Measurements from ENCODE around the gene RTP5. TPM values are rescaled to one million over a fixed set of nuclear protein-coding genes. Genes with fewer than 3 reads are reported as not detected.

The RTP5 gene
- total and polyA plus RNA-seq, 11 donors = not detected

GRCh38 chr2:241849616-241850543 lies 19.6 kb upstream of the RTP5 start:
- no peak for ATAC-seq
- no peaks in the 10 kb centered on the region for H3K36me3 ChIP-seq
- intact Hi-C loops (cut with DNase I) = no loop called here
- no peak overlapping the region for H3K4me3 ChIP-seq
- peak in 2 of 5 donors; percentile 19 to 48 for DNase-seq
- WGBS, 4 donors = 83 to 91% (median 90%) methylated on average over 12 to 16 of the region's 16 CpGs
- peaks cover 4 to 22% (median 14%) of the 10 kb centered on the region in 12 donors for H3K4me1 ChIP-seq
- no peak for TF ChIP-seq CTCF (IDR thresholded peaks at IDR 0.05)
- no peak for TF ChIP-seq POLR2A (IDR thresholded peaks at IDR 0.05)
- H3K9me3 ChIP-seq = no peaks in the 10 kb centered on the region
- no peak overlapping the region for H3K27ac ChIP-seq
- no peaks in the 10 kb centered on the region for H3K27me3 ChIP-seq

- TF ChIP-seq CTCF (IDR thresholded peaks at IDR 0.05) (no peak), POLR2A (IDR thresholded peaks at IDR 0.05) (no peak)
- Histone ChIP-seq H3K27me3 (no peaks in the 10 kb centered on the region), H3K9me3 (no peaks in the 10 kb centered on the region), H3K4me1 (peaks cover 4 to 22% (median 13%) of the 10 kb centered on the region in 12 donors), H3K4me3 (no peak overlapping the region), H3K36me3 (no peaks in the 10 kb centered on the region), H3K27ac (no peak overlapping the region)
- intact Hi-C loops (cut with DNase I) = no loop called here
- DNase-seq (peak in 2 of 5 donors; percentile 21 to 60), ATAC-seq (no peak)
- 94 to 96% (median 94%) methylated on average over 8 to 27 of the region's 27 CpGs for WGBS, 4 donors
Observed at GRCh38 chr2:241850544-241851324, 18.8 kb upstream of the RTP5 start.

- ATAC-seq = no peak
- H3K9me3 ChIP-seq = no peaks in the 10 kb centered on the region
- DNase-seq = peak in 2 of 5 donors; percentile 12 to 33
- H3K4me3 ChIP-seq = no peak overlapping the region
- 91 to 95% (median 93%) methylated on average over 14 to 26 of the region's 26 CpGs for WGBS, 4 donors
- H3K27ac ChIP-seq = no peak overlapping the region
- no peak for TF ChIP-seq POLR2A (IDR thresholded peaks at IDR 0.05)
- no peak for TF ChIP-seq CTCF (IDR thresholded peaks at IDR 0.05)
- H3K27me3 ChIP-seq = no peaks in the 10 kb centered on the region
- intact Hi-C loops (cut with DNase I) = no loop called here
- H3K4me1 ChIP-seq = peaks cover 0 to 22% (median 13%) of the 10 kb centered on the region in 12 donors
- no peaks in the 10 kb centered on the region for H3K36me3 ChIP-seq
Observed at GRCh38 chr2:241851325-241852115, 18.0 kb upstream of the RTP5 start.

Measured in heart left ventricle (tissue), 16 donors.